Measurements from ENCODE around the gene CCNL2. TPM values are rescaled to one million over a fixed set of nuclear protein-coding genes. Genes with fewer than 3 reads are reported as not detected.

The CCNL2 gene
- total and polyA plus RNA-seq, 2 of the 13 experiments (the other 11 are each of a cell fraction or from before 2014, with no cell fraction given) = 105 to 340 TPM

DNA sequence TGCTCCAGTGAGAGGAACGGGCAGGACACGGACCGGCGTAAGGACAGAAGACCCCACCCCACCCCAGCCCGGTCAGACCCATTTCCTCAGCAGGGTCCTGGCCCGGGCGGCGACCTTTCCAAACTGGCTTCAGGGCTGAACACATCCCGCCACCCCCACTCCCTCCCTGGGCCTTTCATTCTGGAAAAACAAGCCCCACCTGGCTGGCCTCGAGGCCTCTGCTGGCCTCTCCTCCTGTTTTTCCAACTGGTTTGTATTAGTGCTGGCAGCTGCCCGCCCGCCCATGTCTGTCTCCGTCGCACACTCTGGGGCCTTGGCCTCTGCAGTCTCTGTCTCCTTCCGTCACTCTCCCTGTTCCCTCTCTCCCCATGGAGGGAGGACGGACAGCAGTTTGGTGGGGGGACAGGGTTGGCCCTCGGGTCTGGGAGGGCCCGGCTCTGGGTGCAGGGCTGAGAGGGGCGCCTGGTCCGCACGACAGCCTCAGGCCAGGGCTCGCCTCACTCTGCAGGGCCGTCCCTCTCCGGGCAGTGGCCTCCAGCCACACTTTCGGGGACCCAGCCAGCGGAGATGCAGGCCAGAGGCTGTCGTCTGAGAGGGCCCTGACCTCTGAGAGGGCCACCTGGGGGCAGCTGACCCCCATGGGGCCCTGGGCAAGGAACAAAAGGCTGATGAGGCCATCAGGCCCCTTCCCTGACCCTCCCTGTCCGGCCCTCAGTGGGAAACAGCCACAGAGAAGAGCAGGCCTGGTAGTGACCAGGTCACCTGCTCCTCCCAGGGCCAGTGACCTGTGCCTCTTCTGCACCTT is 39.3 kb downstream of the CCNL2 start (continued):
- peak; percentile 81 for TF ChIP-seq ZNF543 (CRISPR knock-in tag; IDR thresholded peaks at IDR 0.05)
- peak; percentile 80; the same call in 1 of the 2 replicates for TF ChIP-seq ZC3H4 (CRISPR knock-in tag; IDR thresholded peaks at IDR 0.05; ENCODE audit: borderline replicate concordance)
- TF ChIP-seq, protein P1, sequence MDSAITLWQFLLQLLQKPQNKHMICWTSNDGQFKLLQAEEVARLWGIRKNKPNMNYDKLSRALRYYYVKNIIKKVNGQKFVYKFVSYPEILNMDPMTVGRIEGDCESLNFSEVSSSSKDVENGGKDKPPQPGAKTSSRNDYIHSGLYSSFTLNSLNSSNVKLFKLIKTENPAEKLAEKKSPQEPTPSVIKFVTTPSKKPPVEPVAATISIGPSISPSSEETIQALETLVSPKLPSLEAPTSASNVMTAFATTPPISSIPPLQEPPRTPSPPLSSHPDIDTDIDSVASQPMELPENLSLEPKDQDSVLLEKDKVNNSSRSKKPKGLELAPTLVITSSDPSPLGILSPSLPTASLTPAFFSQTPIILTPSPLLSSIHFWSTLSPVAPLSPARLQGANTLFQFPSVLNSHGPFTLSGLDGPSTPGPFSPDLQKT (CRISPR knock-in tag; IDR thresholded peaks at IDR 0.05; ENCODE audit: borderline replicate concordance) = no peak
- TF ChIP-seq TEAD3 (CRISPR knock-in tag; optimal IDR thresholded peaks at IDR 0.05; ENCODE audit: borderline replicate concordance) = no peak
- TF ChIP-seq, protein P2, sequence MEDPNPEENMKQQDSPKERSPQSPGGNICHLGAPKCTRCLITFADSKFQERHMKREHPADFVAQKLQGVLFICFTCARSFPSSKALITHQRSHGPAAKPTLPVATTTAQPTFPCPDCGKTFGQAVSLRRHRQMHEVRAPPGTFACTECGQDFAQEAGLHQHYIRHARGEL (CRISPR knock-in tag; IDR thresholded peaks at IDR 0.05) = no peak
- TF ChIP-seq ZNF264 (CRISPR knock-in tag; IDR thresholded peaks at IDR 0.05) = no peak
- TF ChIP-seq EZH2 (conservative IDR thresholded peaks at IDR 0.05; ENCODE audit: low read depth, low read length) = no peak
- no peak for TF ChIP-seq ZNF776 (CRISPR knock-in tag; IDR thresholded peaks at IDR 0.05)
- no peak for TF ChIP-seq ATAD3A (CRISPR knock-in tag; IDR thresholded peaks at IDR 0.05)
- TF ChIP-seq HNRNPLL (IDR thresholded peaks at IDR 0.05; ENCODE audit: low read depth, low read length, poor library complexity, severe bottlenecking) = peak; percentile 28
- peak; percentile 40; the same call in 1 of the 2 replicates for TF ChIP-seq SALL2 (CRISPR knock-in tag; IDR thresholded peaks at IDR 0.05)
- TF ChIP-seq, protein P3, sequence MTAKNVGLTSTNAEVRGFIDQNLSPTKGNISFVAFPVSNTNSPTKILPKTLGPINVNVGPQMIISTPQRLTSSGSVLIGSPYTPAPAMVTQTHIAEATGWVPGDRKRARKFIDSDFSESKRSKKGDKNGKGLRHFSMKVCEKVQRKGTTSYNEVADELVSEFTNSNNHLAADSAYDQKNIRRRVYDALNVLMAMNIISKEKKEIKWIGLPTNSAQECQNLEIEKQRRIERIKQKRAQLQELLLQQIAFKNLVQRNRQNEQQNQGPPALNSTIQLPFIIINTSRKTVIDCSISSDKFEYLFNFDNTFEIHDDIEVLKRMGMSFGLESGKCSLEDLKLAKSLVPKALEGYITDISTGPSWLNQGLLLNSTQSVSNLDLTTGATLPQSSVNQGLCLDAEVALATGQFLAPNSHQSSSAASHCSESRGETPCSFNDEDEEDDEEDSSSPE (CRISPR knock-in tag; IDR thresholded peaks at IDR 0.05) = 0 out of 2 replicates have a peak, but pooled peaks have one; percentile 16
- peak; percentile 34; the same call in 1 of the 2 replicates for TF ChIP-seq IRF2 (CRISPR knock-in tag; IDR thresholded peaks at IDR 0.05)
- TF ChIP-seq, protein P4, sequence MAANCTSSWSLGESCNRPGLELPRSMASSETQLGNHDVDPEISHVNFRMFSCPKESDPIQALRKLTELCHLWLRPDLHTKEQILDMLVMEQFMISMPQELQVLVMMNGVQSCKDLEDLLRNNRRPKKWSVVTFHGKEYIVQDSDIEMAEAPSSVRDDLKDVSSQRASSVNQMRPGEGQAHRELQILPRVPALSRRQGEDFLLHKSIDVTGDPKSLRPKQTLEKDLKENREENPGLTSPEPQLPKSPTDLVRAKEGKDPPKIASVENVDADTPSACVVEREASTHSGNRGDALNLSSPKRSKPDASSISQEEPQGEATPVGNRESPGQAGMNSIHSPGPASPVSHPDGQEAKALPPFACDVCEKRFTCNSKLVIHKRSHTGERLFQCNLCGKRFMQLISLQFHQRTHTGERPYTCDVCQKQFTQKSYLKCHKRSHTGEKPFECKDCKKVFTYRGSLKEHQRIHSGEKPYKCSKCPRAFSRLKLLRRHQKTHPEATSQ (CRISPR knock-in tag; IDR thresholded peaks at IDR 0.05; ENCODE audit: borderline replicate concordance) = no peak
- no peak for TF ChIP-seq SUZ12 (IDR thresholded peaks at IDR 0.05; ENCODE audit: low read depth, low read length)
- TF ChIP-seq, protein P5, sequence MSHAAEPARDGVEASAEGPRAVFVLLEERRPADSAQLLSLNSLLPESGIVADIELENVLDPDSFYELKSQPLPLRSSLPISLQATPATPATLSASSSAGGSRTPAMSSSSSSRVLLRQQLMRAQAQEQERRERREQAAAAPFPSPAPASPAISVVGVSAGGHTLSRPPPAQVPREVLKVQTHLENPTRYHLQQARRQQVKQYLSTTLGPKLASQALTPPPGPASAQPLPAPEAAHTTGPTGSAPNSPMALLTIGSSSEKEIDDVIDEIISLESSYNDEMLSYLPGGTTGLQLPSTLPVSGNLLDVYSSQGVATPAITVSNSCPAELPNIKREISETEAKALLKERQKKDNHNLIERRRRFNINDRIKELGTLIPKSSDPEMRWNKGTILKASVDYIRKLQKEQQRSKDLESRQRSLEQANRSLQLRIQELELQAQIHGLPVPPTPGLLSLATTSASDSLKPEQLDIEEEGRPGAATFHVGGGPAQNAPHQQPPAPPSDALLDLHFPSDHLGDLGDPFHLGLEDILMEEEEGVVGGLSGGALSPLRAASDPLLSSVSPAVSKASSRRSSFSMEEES (CRISPR knock-in tag; IDR thresholded peaks at IDR 0.05) = no peak
- TF ChIP-seq IKZF4 (CRISPR knock-in tag; IDR thresholded peaks at IDR 0.05; ENCODE audit: borderline replicate concordance, low read depth, not compliant biosample characterization) = peak; percentile 30
- no peak for TF ChIP-seq ZNF382 (CRISPR knock-in tag; IDR thresholded peaks at IDR 0.05; ENCODE audit: borderline replicate concordance)
- TF ChIP-seq PHF21A (CRISPR knock-in tag; IDR thresholded peaks at IDR 0.05) = peak; percentile 73
- no peak for TF ChIP-seq CCAR2 (optimal IDR thresholded peaks at IDR 0.05; ENCODE audit: low read depth, low read length)
- no peak for TF ChIP-seq ZIK1 (CRISPR knock-in tag; IDR thresholded peaks at IDR 0.05; ENCODE audit: borderline replicate concordance, low read depth)
- TF ChIP-seq, protein P6, sequence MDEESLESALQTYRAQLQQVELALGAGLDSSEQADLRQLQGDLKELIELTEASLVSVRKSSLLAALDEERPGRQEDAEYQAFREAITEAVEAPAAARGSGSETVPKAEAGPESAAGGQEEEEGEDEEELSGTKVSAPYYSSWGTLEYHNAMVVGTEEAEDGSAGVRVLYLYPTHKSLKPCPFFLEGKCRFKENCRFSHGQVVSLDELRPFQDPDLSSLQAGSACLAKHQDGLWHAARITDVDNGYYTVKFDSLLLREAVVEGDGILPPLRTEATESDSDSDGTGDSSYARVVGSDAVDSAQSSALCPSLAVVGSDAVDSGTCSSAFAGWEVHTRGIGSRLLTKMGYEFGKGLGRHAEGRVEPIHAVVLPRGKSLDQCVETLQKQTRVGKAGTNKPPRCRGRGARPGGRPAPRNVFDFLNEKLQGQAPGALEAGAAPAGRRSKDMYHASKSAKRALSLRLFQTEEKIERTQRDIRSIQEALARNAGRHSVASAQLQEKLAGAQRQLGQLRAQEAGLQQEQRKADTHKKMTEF (CRISPR knock-in tag; IDR thresholded peaks at IDR 0.05) = peak; percentile 77
- TF ChIP-seq SOX5 (CRISPR knock-in tag; IDR thresholded peaks at IDR 0.05; ENCODE audit: borderline replicate concordance) = peak; percentile 91
